CD4-positive, CD25-positive, alpha-beta regulatory T cell (primary cell): Measurements from ENCODE around the gene PLEK2. TPM values are rescaled to one million over a fixed set of nuclear protein-coding genes. Genes with fewer than 3 reads are reported as not detected.

Experiments used
- ATAC-seq, 2 donors: fragments of 150-1000 bp; cut with Tn5 transposase; one replicate each; pipeline ENCODE4 v1.10.0; 2021; ENCODE audit warnings: low read depth in 2 of 2, moderate number of reproducible peaks in 2 of 2, moderate library complexity in 1 of 2
- DNase-seq, 3 donors: peaks; one replicate each; pipeline versions ENCODE4 v3.0.0 to v3.0.0-alpha.2; 2012 to 2022; ENCODE audit warnings: mixed read lengths in 1 of 3
- H3K27ac ChIP-seq: one replicate; pipeline ENCODE4 v1.7.0; 2013; ENCODE audit warnings: mild to moderate bottlenecking, low read length; ENCODE audit not compliant: insufficient read depth, poor library complexity, severe bottlenecking
- H3K27me3 ChIP-seq: one replicate; pipeline ENCODE4 v1.7.0; 2013; ENCODE audit warnings: low read length; ENCODE audit not compliant: control insufficient read depth, insufficient read depth
- H3K36me3 ChIP-seq: one replicate; pipeline ENCODE4 v1.7.0; 2013; ENCODE audit warnings: mild to moderate bottlenecking, low read length, moderate library complexity; ENCODE audit not compliant: control insufficient read depth, insufficient read depth
- H3K4me1 ChIP-seq: 2 replicates; pipeline ENCODE4 v1.7.0; 2013; ENCODE audit warnings: mild to moderate bottlenecking, low read length; ENCODE audit not compliant: insufficient read depth, control insufficient read depth, poor library complexity, severe bottlenecking
- H3K4me3 ChIP-seq: one replicate; pipeline ENCODE4 v1.7.0; 2013; ENCODE audit warnings: low read depth, mild to moderate bottlenecking, low read length, moderate library complexity
- H3K9me3 ChIP-seq, 2 experiments: 1 replicate in 1 of 2; 2 replicates in 1 of 2; pipeline ENCODE4 v1.7.0; 2013; ENCODE audit warnings: low read length in 2 of 2, mild to moderate bottlenecking in 1 of 2, moderate library complexity in 1 of 2; ENCODE audit not compliant: control insufficient read depth in 2 of 2
- H3K27ac Mint-ChIP-seq, 3 donors: one replicate each; pipeline ENCODE4 v1.8.0; 2020 to 2022; ENCODE audit warnings: mild to moderate bottlenecking in 3 of 3, mixed read lengths in 3 of 3, moderate library complexity in 2 of 3
- H3K27me3 Mint-ChIP-seq: one replicate; pipeline ENCODE4 v1.8.0; 2022; ENCODE audit warnings: mild to moderate bottlenecking, mixed read lengths
- H3K36me3 Mint-ChIP-seq: one replicate; pipeline ENCODE4 v1.8.0; 2020; ENCODE audit warnings: mixed read lengths
- H3K4me1 Mint-ChIP-seq, 4 donors: one replicate each; pipeline ENCODE4 v1.8.0; 2020 to 2022; ENCODE audit warnings: mixed read lengths in 4 of 4, mild to moderate bottlenecking in 1 of 4
- H3K4me3 Mint-ChIP-seq, 4 donors: one replicate each; pipeline ENCODE4 v1.8.0; 2020 to 2022; ENCODE audit warnings: mild to moderate bottlenecking in 4 of 4, mixed read lengths in 4 of 4, moderate library complexity in 3 of 4
- H3K9me3 Mint-ChIP-seq, 7 donors: one replicate each; pipeline ENCODE4 v1.8.0; 2020 to 2022; ENCODE audit warnings: mixed read lengths in 7 of 7, mild to moderate bottlenecking in 3 of 7, moderate library complexity in 2 of 7
- polyA plus RNA-seq, 4 donors: library from polyadenylated mRNA; unstranded; fragments of 300-500 nt; fragmentation: Illumina TruSeq; gene quantifications; one replicate each; pipeline ENCODE4 v1.2.3, GENCODE V29; 2021
- total RNA-seq: library from RNA; stranded (reverse); gene quantifications from one replicate; pipeline ENCODE4 v1.2.3, GENCODE V29; 2022

PLEK2 gene
- total and polyA plus RNA-seq, 5 donors from 2014 or later: 0.56 TPM; not detected in 4

DNA sequence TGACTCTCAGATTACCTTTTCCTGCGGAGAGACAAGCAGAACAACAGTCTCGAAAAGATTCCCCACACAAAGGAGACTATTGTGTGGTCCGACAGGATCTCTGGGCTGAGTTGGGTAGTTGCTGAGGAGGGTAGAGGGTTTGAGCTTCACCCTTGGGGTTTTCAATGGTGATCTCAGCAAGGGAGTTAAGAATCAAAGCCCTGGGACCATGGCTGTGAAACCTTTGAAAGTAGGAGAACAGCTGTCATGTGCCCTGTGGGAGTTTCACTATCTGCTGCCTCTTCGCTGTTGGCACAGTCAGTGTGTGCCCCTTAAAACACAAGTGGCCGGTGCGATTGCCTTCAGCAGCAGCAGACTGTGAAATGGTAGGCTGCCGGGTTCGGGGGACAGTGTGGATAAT lies 14.2 kb upstream of the PLEK2 start:
- no peak overlapping the region for H3K4me3 Mint-ChIP-seq
- Histone ChIP-seq H3K36me3 (no peaks in the 10 kb centered on the region), H3K27ac (no peak overlapping the region), H3K9me3 (no peaks in the 10 kb centered on the region), H3K27me3 (no peaks in the 10 kb centered on the region), H3K4me3 (no peak overlapping the region), H3K4me1 (no peaks in the 10 kb centered on the region)
- H3K9me3 Mint-ChIP-seq: no peaks in the 10 kb centered on the region
- DNase-seq (no peak), ATAC-seq (no peak)
- H3K27ac Mint-ChIP-seq: peak overlapping the region in 1 of 3 donors; percentile 26
- peaks cover 0 to 4% (median 0%) of the 10 kb centered on the region in 4 donors for H3K4me1 Mint-ChIP-seq
- no peaks in the 10 kb centered on the region for H3K36me3 Mint-ChIP-seq
- peaks cover 12% of the 10 kb centered on the region for H3K27me3 Mint-ChIP-seq

DNA sequence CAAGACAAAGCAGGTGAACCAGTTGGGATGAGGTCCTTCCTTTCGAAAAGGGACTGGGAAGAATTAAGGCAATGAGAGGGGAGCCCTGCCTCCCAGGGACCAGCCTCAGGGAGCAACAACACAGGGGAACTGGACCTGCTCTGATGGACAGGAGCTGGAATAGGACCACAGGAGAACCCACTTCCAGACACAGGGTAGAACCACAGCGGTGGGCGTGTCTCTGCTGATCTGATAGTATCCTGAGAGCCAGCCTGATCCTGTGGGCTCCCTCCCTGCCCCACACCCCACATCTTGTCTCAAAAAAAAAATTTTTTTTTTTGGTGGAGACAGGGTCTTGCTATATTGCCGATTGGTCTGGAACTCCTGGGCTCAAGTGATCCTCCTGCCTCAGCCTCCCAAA lies 13.6 kb upstream of the PLEK2 start:
- DNase-seq (no peak), ATAC-seq (no peak)
- Histone ChIP-seq H3K4me3 (no peak overlapping the region), H3K4me1 (no peaks in the 10 kb centered on the region), H3K27me3 (no peaks in the 10 kb centered on the region), H3K9me3 (no peaks in the 10 kb centered on the region), H3K36me3 (no peaks in the 10 kb centered on the region), H3K27ac (no peak overlapping the region)
- Mint-ChIP-seq H3K4me1 (peaks cover 0 to 4% (median 0%) of the 10 kb centered on the region in 4 donors), H3K36me3 (no peaks in the 10 kb centered on the region), H3K27me3 (peaks cover 12% of the 10 kb centered on the region), H3K4me3 (no peak overlapping the region), H3K9me3 (no peaks in the 10 kb centered on the region), H3K27ac (peak overlapping the region in 1 of 3 donors; percentile 38)

DNA sequence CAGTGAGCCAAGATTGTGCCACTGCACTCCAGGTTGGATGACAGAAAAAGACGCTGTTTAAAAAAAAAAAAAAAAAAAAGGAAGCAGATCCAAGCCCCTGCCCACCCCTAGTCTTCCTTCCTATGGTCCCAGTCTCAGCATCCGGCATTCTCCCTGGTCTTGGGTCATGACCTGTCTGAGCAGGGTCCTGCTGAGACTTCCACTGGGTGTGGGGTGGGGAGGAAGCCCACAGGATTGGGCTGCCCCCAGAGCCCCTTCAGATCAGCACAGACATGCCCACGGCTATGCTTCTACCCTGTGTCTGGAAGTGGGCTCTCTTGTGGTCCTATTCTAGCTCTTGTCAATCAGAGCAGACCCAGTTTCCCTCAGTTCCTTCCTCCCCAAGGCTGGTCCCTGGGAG lies 12.6 kb upstream of the PLEK2 start:
- Histone ChIP-seq H3K9me3 (no peaks in the 10 kb centered on the region), H3K4me3 (no peak overlapping the region), H3K36me3 (no peaks in the 10 kb centered on the region), H3K27me3 (no peaks in the 10 kb centered on the region), H3K4me1 (no peaks in the 10 kb centered on the region), H3K27ac (no peak overlapping the region)
- DNase-seq (no peak), ATAC-seq (no peak)
- Mint-ChIP-seq H3K27me3 (peaks cover 12% of the 10 kb centered on the region), H3K27ac (no peak overlapping the region), H3K4me3 (no peak overlapping the region), H3K4me1 (peaks cover 0 to 4% (median 0%) of the 10 kb centered on the region in 4 donors), H3K9me3 (no peaks in the 10 kb centered on the region), H3K36me3 (no peaks in the 10 kb centered on the region)

DNA sequence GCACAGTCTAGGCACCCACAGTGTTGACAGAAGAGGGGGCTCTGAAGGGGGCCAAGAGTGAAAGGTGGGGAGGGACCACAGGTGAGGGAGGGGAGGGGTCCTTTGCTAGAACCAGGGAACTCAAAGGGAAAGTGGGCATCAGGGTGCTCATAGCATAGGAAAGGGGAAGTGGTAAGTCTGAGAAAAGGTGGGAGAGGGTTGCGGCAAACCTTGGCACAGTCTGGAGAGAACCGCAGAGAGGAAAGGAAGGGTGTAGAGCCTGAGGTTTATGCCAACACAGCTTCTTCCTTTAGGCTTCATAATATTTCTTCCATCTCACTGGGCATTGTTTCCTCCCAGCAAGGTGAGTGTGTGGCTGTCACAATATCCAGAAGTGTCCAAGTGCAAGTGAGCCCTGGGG lies 11.5 kb upstream of the PLEK2 start:
- Histone ChIP-seq H3K36me3 (no peaks in the 10 kb centered on the region), H3K9me3 (no peaks in the 10 kb centered on the region), H3K4me3 (no peak overlapping the region), H3K27ac (no peak overlapping the region), H3K4me1 (no peaks in the 10 kb centered on the region), H3K27me3 (no peaks in the 10 kb centered on the region)
- Mint-ChIP-seq H3K36me3 (no peaks in the 10 kb centered on the region), H3K4me3 (no peak overlapping the region), H3K27ac (no peak overlapping the region), H3K9me3 (no peaks in the 10 kb centered on the region), H3K4me1 (peaks cover 0 to 4% (median 0%) of the 10 kb centered on the region in 4 donors), H3K27me3 (peaks cover 13% of the 10 kb centered on the region)
- no peak for ATAC-seq
- no peak for DNase-seq

DNA sequence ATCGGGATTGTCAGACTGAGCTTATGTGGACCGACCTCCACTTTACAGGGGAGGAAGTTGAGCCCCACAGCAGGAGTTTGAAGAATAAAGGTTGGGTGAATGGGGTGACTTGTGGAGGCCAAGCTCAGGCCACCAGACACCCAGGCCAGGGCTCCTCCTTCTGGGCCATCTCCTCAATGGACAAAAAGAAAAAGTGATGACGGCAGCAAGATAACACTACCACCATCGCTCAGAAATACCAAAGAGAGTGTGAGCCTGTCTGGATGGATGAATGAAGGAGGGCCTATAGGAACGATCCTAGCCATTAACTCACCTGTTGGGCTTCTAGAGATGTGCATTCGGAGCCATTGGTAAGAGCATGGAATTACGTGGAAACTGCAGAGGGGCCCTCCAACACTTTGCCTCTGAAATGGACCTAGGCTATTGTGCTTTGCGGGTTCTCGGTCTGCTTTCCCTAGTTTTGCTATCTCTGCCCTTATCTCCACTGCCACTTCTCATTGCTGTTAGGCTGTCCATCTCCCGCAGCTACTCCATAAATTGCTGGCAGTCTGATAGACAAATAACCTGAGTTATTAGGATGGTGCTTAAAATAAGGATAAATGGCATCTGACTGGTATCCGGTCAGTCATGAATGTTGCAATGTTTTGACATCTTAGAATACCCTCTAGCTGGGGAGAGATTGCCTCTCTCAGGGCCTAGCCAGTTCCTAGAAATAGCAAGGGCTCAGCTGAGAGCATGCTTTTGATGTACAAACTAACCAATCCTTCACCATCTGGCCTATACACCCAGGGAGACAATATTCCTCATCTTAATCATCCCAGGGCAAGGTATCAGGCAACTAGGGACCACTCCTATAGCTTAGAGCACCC lies 9.6 kb upstream of the PLEK2 start:
- H3K36me3 Mint-ChIP-seq: no peaks in the 10 kb centered on the region
- ATAC-seq: no peak
- peaks cover 12% of the 10 kb centered on the region for H3K27me3 Mint-ChIP-seq
- Histone ChIP-seq H3K4me3 (no peak overlapping the region), H3K36me3 (no peaks in the 10 kb centered on the region), H3K4me1 (no peaks in the 10 kb centered on the region), H3K9me3 (no peaks in the 10 kb centered on the region), H3K27ac (no peak overlapping the region), H3K27me3 (no peaks in the 10 kb centered on the region)
- no peak overlapping the region for H3K4me3 Mint-ChIP-seq
- no peak overlapping the region for H3K27ac Mint-ChIP-seq
- no peaks in the 10 kb centered on the region for H3K4me1 Mint-ChIP-seq
- no peaks in the 10 kb centered on the region for H3K9me3 Mint-ChIP-seq
- DNase-seq: no peak

DNA sequence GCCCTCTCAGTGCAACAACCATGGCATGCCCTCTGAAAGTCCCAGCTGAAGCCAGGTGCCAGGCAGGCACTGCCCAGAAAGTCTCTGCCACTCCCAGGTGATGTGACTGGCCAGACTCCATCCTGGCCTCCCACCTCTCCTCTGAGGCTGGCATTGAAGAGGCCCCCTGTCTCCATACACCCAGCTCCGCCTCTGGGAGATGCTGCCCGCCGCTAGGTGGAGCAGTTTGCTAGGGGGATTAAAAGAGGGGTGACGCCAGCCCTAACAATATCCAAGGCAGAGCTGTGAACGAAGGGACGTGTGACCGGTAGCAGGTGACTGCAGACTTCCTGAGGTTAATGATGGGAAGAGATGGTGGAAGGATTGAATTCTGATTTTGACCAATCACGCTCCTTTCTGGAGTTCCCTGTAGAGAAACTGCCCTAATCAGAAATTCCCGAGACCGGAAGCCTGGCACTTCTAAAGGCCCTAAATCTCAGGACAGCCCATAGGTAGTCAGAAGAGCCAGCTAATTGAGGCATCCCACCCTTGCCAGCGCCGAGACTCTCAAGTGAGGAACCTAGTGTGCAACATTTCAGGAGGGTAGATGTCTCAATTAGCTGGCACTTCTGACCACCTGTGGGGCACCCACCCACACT lies 8.3 kb upstream of the PLEK2 start:
- Histone ChIP-seq H3K27ac (no peak overlapping the region), H3K9me3 (no peaks in the 10 kb centered on the region), H3K4me3 (no peak overlapping the region), H3K4me1 (no peaks in the 10 kb centered on the region), H3K36me3 (no peaks in the 10 kb centered on the region), H3K27me3 (peaks cover 2% of the 10 kb centered on the region)
- Mint-ChIP-seq H3K4me1 (no peaks in the 10 kb centered on the region), H3K27ac (peak overlapping the region in 1 of 3 donors; percentile 50), H3K36me3 (no peaks in the 10 kb centered on the region), H3K4me3 (no peak overlapping the region), H3K9me3 (no peaks in the 10 kb centered on the region), H3K27me3 (peaks cover 19% of the 10 kb centered on the region)
- ATAC-seq (no peak), DNase-seq (peak in 1 of 3 donors; percentile 39)

DNA sequence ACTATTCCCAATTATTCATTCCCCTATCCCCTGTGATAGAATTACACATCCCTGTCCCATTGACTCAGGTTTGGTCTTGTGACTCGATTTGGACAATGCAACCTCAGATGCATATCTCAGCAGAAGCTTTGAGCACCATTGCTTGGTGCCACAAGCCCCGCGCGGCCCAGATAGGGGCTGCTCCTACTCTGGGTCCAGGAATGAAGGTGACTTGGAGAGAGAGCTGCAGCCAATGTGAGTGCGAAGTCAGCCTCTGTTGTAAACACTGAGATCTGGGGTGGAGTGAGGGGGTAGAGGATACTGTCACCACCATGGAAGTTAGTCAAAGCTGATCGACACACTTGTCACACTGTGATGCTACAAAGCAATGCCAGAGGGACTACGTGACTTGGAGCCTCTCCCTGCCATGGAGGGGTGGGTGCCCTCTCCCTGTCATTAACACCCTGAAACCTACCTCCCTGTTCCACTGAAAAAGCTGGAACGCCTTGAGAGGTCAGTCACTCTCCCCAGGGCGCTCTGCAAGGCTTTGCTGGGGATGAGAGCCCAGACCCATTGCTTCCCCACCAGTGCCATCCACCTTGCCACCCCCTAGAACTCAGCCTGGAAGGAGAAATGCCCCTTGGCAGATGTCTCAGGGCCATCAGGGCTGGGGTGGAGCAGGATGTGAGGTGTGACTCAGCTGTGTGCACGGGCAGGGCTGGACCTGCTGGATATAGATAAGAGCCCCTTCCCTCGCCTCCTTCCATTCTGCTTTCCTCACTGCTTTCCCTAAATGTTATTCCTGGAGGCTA lies 6.6 kb upstream of the PLEK2 start:
- no peak overlapping the region for H3K4me3 Mint-ChIP-seq
- peaks cover 16% of the 10 kb centered on the region for H3K27me3 Mint-ChIP-seq
- no peak overlapping the region for H3K27ac ChIP-seq
- H3K36me3 Mint-ChIP-seq: no peaks in the 10 kb centered on the region
- no peaks in the 10 kb centered on the region for H3K9me3 ChIP-seq
- no peak overlapping the region for H3K4me3 ChIP-seq
- ATAC-seq (no peak), DNase-seq (no peak)
- no peaks in the 10 kb centered on the region for H3K4me1 Mint-ChIP-seq
- no peaks in the 10 kb centered on the region for H3K9me3 Mint-ChIP-seq
- no peaks in the 10 kb centered on the region for H3K4me1 ChIP-seq
- no peaks in the 10 kb centered on the region for H3K36me3 ChIP-seq
- H3K27ac Mint-ChIP-seq: no peak overlapping the region
- peaks cover 2% of the 10 kb centered on the region for H3K27me3 ChIP-seq
